22Rv1 (cell line): Measurements from ENCODE around the gene SPEF1.

ENCODE experiments used
- ZFX ChIP-seq: fragments of 450-650 bp; IDR thresholded peaks from 2 replicates; pipeline ENCODE4 v1.6.1; 2017; ENCODE audit warnings: antibody characterized with exemption, borderline replicate concordance
- TF ChIP-seq, protein P1 (sequence below): fragments of 450-650 bp; IDR thresholded peaks from 2 replicates; pipeline ENCODE4 v1.5.1; 2017; ENCODE audit warnings: mild to moderate bottlenecking

DNA sequence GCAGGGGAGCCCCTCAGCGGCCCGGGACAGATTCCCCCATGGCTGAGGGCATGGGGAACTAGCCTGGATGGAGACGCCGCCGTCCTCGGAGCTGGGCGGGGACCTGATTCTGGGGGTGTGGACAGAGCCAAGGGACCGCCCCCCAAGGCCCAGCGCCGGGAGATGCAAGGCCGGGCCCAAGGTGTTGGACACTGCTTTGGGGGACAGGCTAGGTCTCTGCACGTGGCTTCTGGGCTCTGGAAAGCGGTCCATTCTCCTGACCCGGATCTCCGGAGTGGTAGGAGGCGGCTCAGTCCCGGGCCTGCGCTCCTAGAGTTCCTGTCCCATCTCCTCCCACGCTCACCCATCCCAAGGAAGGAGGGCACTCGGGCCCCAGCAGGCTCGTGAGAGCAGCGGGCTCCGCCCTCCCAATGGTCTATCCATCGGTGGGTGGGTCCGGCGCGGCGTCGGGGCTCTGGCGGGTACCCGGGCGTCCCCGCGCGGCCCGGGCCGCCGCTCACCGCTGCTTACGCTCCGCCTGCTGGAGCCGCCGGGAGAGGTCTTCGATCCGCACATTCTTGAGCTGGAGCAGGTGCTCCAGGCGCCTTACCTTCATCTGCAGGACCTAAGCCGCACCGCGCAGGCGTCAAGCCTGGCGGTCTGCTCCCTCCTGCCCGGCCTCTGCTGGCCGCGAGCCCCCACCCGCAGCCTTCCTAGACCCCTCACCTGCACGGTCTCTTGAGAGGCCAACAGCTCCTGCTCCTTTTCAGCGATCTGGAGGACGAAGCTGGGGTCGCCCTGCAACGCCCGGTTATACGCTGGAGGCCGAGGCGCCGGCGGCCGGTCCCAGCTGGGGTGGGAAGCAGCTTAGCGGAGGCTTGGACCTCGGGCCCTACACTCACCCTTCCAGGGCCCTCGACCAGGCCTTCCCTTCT lies 3.3 kb downstream of the SPEF1 start:
- TF ChIP-seq, protein P1, sequence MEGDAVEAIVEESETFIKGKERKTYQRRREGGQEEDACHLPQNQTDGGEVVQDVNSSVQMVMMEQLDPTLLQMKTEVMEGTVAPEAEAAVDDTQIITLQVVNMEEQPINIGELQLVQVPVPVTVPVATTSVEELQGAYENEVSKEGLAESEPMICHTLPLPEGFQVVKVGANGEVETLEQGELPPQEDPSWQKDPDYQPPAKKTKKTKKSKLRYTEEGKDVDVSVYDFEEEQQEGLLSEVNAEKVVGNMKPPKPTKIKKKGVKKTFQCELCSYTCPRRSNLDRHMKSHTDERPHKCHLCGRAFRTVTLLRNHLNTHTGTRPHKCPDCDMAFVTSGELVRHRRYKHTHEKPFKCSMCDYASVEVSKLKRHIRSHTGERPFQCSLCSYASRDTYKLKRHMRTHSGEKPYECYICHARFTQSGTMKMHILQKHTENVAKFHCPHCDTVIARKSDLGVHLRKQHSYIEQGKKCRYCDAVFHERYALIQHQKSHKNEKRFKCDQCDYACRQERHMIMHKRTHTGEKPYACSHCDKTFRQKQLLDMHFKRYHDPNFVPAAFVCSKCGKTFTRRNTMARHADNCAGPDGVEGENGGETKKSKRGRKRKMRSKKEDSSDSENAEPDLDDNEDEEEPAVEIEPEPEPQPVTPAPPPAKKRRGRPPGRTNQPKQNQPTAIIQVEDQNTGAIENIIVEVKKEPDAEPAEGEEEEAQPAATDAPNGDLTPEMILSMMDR, result no peak
- no peak for TF ChIP-seq ZFX
